ENCODE results near the gene MAPK8IP1. TPM values are rescaled to one million over a fixed set of nuclear protein-coding genes. Genes with fewer than 3 reads are reported as not detected.

MAPK8IP1 gene
- total RNA-seq, 4 donors from 2014 or later: 3.6 to 8.0 (median 4.5) TPM

GRCh38 chr11:45939836-45940235, 54.4 kb downstream of the MAPK8IP1 start:
- no peak for DNase-seq (ENCODE audit: low spot score in 2 of 2)
- Histone ChIP-seq H3K4me3 (no peak overlapping the region), H3K4me1 (peaks cover 3% of the 10 kb centered on the region), H3K27ac (no peak overlapping the region), H3K36me3 (peaks cover 62% of the 10 kb centered on the region), H3K9me3 (no peaks in the 10 kb centered on the region), H3K27me3 (no peaks in the 10 kb centered on the region)
- no peak for TF ChIP-seq EP300 (IDR thresholded peaks at IDR 0.05)
- TF ChIP-seq POLR2AphosphoS5 (IDR thresholded peaks at IDR 0.05): no peak
- TF ChIP-seq POLR2A (IDR thresholded peaks at IDR 0.05): no peak
- TF ChIP-seq CTCF (IDR thresholded peaks at IDR 0.05): no peak
- WGBS: 79% methylated on average over 2 of the region's 2 CpGs

DNA sequence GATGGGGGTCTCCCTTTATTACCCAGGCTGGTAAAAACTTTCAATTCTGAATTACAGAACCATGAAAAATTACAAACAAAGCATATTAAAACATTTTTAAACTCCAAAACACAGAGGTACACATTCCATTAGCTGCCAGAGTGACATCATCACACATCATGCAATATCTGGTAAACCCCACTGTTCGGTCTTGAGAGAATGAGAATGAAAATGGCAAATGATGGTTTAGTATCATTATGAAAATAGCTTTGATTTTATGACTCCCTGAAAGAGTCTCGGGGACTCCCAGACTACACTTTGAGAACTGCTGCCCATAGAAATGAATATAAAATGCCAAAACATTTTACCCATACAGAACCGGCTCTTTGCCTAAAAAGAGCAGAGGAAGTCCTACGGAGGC, 55.8 kb downstream of the MAPK8IP1 start:
- 91% methylated on average over 4 of the region's 4 CpGs for WGBS
- no peak for TF ChIP-seq POLR2AphosphoS5 (IDR thresholded peaks at IDR 0.05)
- no peak for TF ChIP-seq POLR2A (IDR thresholded peaks at IDR 0.05)
- TF ChIP-seq EP300 (IDR thresholded peaks at IDR 0.05): no peak
- TF ChIP-seq CTCF (IDR thresholded peaks at IDR 0.05): no peak
- H3K4me1 ChIP-seq: no peaks in the 10 kb centered on the region
- no peak overlapping the region for H3K4me3 ChIP-seq
- no peaks in the 10 kb centered on the region for H3K9me3 ChIP-seq
- DNase-seq (ENCODE audit: low spot score in 2 of 2): no peak
- H3K27ac ChIP-seq: no peak overlapping the region
- H3K27me3 ChIP-seq: no peaks in the 10 kb centered on the region
- H3K36me3 ChIP-seq: peaks cover 66% of the 10 kb centered on the region

DNA sequence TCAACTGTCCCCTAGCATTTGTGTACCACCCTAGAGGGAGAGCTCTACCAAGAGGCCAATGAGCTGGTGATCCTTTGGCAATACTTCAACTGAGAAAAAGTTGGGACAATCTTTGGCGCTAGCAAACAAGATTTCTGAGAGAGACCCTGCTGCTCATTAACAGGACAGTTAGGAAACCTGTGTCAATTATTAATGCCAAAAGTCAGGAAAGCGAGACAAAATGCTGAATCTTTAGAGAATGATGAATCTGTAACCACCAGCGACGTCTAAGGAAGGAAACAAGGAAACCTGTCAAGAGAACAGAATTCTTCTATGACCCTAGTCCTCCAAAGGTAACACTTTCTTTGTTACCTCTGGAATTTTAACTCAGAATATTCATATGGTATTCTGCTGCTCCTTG, 56.9 kb downstream of the MAPK8IP1 start:
- WGBS: 93% methylated on average over 4 of the region's 4 CpGs
- no peaks in the 10 kb centered on the region for H3K9me3 ChIP-seq
- TF ChIP-seq POLR2AphosphoS5 (IDR thresholded peaks at IDR 0.05) (no peak), CTCF (IDR thresholded peaks at IDR 0.05) (no peak), POLR2A (IDR thresholded peaks at IDR 0.05) (no peak), EP300 (IDR thresholded peaks at IDR 0.05) (no peak)
- H3K36me3 ChIP-seq: peaks cover 61% of the 10 kb centered on the region
- H3K4me3 ChIP-seq: no peak overlapping the region
- no peak for DNase-seq (ENCODE audit: low spot score in 2 of 2)
- no peaks in the 10 kb centered on the region for H3K27me3 ChIP-seq
- no peaks in the 10 kb centered on the region for H3K4me1 ChIP-seq
- H3K27ac ChIP-seq: no peak overlapping the region

DNA sequence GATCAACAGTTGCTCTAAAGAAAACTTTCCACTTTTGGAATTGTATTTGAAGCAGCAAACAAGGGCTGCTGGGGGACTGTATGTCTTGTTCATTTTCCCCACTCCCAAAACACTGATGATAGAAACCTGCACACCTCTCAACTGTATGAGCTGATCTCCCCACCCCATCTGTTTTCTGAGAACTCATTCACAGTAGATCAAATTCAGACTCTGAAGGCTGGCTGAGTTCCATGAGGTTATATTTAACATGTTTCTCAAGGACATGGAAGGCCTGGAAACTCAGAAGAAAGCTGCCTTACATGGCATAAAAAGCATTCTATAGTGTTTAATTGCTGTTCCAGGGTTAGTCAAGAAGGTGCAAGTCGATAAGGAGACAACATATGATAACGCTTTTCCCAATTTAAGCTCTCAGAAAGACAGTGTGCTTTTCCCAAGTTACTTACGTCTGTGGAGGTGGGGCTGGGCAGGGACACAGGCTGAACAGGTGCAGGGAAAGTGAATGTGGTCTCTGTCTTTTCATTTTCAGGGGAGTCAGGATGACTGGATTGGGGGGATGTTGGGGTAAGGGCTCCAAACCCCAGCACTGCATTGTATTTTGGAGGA, 60.0 kb downstream of the MAPK8IP1 start:
- DNase-seq (ENCODE audit: low spot score in 2 of 2): no peak
- H3K9me3 ChIP-seq: no peaks in the 10 kb centered on the region
- H3K4me3 ChIP-seq: no peak overlapping the region
- 73% methylated on average over 3 of the region's 3 CpGs for WGBS
- no peaks in the 10 kb centered on the region for H3K27me3 ChIP-seq
- TF ChIP-seq POLR2A (IDR thresholded peaks at IDR 0.05): no peak
- no peak for TF ChIP-seq CTCF (IDR thresholded peaks at IDR 0.05)
- TF ChIP-seq EP300 (IDR thresholded peaks at IDR 0.05): no peak
- no peak for TF ChIP-seq POLR2AphosphoS5 (IDR thresholded peaks at IDR 0.05)
- no peaks in the 10 kb centered on the region for H3K4me1 ChIP-seq
- no peak overlapping the region for H3K27ac ChIP-seq
- peaks cover 80% of the 10 kb centered on the region for H3K36me3 ChIP-seq

DNA sequence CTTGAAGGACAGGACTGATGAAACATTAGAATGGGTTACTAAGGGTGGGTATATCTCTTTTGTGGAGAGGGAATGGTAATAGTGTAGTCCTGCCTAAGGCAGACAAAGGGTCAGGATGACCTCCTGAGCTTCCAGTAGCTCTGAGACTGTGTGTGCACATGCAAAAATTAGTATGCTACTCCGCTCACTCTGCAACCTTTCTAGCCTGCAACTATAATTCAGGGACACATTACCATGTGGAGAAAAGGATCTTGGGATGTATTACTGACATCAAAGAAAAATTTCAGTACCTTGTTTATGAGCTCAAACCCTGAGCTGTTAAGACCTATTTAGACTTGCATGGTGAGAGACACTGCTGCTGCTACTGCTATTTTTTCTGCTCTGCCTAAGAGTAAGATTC, 62.4 kb downstream of the MAPK8IP1 start:
- H3K4me1 ChIP-seq: no peaks in the 10 kb centered on the region
- TF ChIP-seq POLR2A (IDR thresholded peaks at IDR 0.05): no peak
- TF ChIP-seq CTCF (IDR thresholded peaks at IDR 0.05): no peak
- TF ChIP-seq EP300 (IDR thresholded peaks at IDR 0.05): no peak
- TF ChIP-seq POLR2AphosphoS5 (IDR thresholded peaks at IDR 0.05): no peak
- no peaks in the 10 kb centered on the region for H3K9me3 ChIP-seq
- peaks cover 80% of the 10 kb centered on the region for H3K36me3 ChIP-seq
- no peaks in the 10 kb centered on the region for H3K27me3 ChIP-seq
- H3K27ac ChIP-seq: no peak overlapping the region
- no peak for DNase-seq (ENCODE audit: low spot score in 2 of 2)
- no peak overlapping the region for H3K4me3 ChIP-seq
- WGBS: 86% methylated on average over 1 of the region's 1 CpG

All from suprapubic skin (tissue), 4 donors.